NCI-H2081 treated with DMSO at 0.1 percent for 48 hours (cell line): ENCODE measurements around the gene DNPEP.
A peak's percentile ranks its signal among the peaks of the same experiment; 100 is the strongest.

ENCODE experiments used
- DNase-seq: peaks from one replicate; lab custom pipeline; 2025; lab: John Stamatoyannopoulos, UW

Gene DNPEP

GRCh38 chr2:219387306-219388120 is at the start of gene DNPEP:
Gene DNPEP, minus strand, starts transcription at chr2:219387912. Its CDS starts 118 bp downstream, at chr2:219387794.
- peak; percentile 62 for DNase-seq

- no peak for DNase-seq
Observed at GRCh38 chr2:219437141-219437540, 49.4 kb upstream of the DNPEP start.

GRCh38 chr2:219436491-219436890 is 48.8 kb upstream of the DNPEP start:
- no peak for DNase-seq

GRCh38 chr2:219435701-219436100 is 48.0 kb upstream of the DNPEP start:
- no peak for DNase-seq

- DNase-seq, result no peak
Observed at GRCh38 chr2:219434718-219435525, 47.2 kb upstream of the DNPEP start, which contains the start of gene SPEG. Gene SPEG, plus strand, starts transcription at chr2:219434843. Its CDS starts 135 bp downstream, at chr2:219434978.

- no peak for DNase-seq
Observed at GRCh38 chr2:219434468-219434717, 46.7 kb upstream of the DNPEP start.

GRCh38 chr2:219433666-219434467 is 46.2 kb upstream of the DNPEP start:
- DNase-seq, result no peak

- no peak for DNase-seq
Observed at GRCh38 chr2:219430633-219431615, 43.2 kb upstream of the DNPEP start.

GRCh38 chr2:219429958-219430606 is 42.4 kb upstream of the DNPEP start:
- no peak for DNase-seq

- no peak for DNase-seq
Observed at GRCh38 chr2:219428469-219428868, 40.8 kb upstream of the DNPEP start.

- DNase-seq, result no peak
Observed at GRCh38 chr2:219426534-219427136, 38.9 kb upstream of the DNPEP start.

- DNase-seq, result no peak
Observed at GRCh38 chr2:219426068-219426443, 38.3 kb upstream of the DNPEP start.

GRCh38 chr2:219425238-219426067 is 37.7 kb upstream of the DNPEP start:
- no peak for DNase-seq

- no peak for DNase-seq
Observed at GRCh38 chr2:219423652-219424377, 36.1 kb upstream of the DNPEP start.

GRCh38 chr2:219422952-219423534 is 35.3 kb upstream of the DNPEP start:
- DNase-seq, result no peak

- DNase-seq, result no peak
Observed at GRCh38 chr2:219421323-219421722, 33.6 kb upstream of the DNPEP start.

- no peak for DNase-seq
Observed at GRCh38 chr2:219420687-219421086, 33.0 kb upstream of the DNPEP start.
